K562 (cell line): ENCODE measurements around the gene AAK1. TPM values are rescaled to one million over a fixed set of nuclear protein-coding genes. Genes with fewer than 3 reads are reported as not detected.

Experiments
- ATAC-seq: fragments of 200-7000 bp; cut with Tn5 transposase; 3 replicates; pipeline ENCODE4 v1.9.1; 2020; ENCODE audit warnings: moderate library complexity
- BruUV-seq: library from RNA; stranded (reverse); fragments of 400-500 nt; replicated peaks from 2 replicates; lab custom pipeline; 2021; lab: Mats Ljungman, UMichigan
- CTCF ChIA-PET: fragments of 300-600 bp; formaldehyde crosslinking; extraction: SDS; loops from one replicate; lab custom pipeline; 2021; ENCODE audit warnings: low intra/inter-chr PET ratio; lab: Yijun Ruan, JAX
- POLR2A ChIA-PET: fragments of 300-600, 350-650 bp; sonication (Branson Sonifier 250); formaldehyde crosslinking; extraction: SDS; loops from one replicate; lab custom pipeline; 2021; ENCODE audit warnings: antibody characterized with exemption, inconsistent platforms; lab: Yijun Ruan, JAX
- DNase-seq, 4 experiments: peaks; one replicate each; pipeline versions ENCODE4 v3.0.0 to v3.0.0-alpha.2; 2011 to 2018; ENCODE audit warnings: low spot score in 3 of 4, mixed read lengths in 3 of 4; ENCODE audit errors: extremely low read depth in 1 of 4
- FAIRE-seq: peaks from 2 replicates; lab custom pipeline; 2011; peaks lifted over from hg19 to GRCh38; lab: Jason Lieb, UNC
- H2AFZ ChIP-seq: 2 replicates; pipeline ENCODE4 v1.6.0; 2011; ENCODE audit warnings: low read depth, low read length, control low read depth, inconsistent platforms
- H3K27ac ChIP-seq: fragments of 200-600 bp; 3 replicates; pipeline ENCODE4 v1.8.0; 2011; ENCODE audit warnings: low read depth, mild to moderate bottlenecking, control low read depth, inconsistent platforms, low read length, moderate library complexity, mixed read lengths; ENCODE audit errors: extremely low read depth
- H3K27me3 ChIP-seq, 2 experiments: fragments of 300-600 bp in 1 of 2; 2 replicates in 1 of 2; 3 replicates in 1 of 2; pipeline versions ENCODE4 v1.6.0 to v1.8.0; 2011; ENCODE audit warnings: inconsistent platforms in 2 of 2, low read length in 2 of 2, mild to moderate bottlenecking in 1 of 2, mixed read lengths in 1 of 2, moderate library complexity in 1 of 2; ENCODE audit not compliant: control insufficient read depth in 2 of 2, insufficient read depth in 2 of 2
- H3K36me3 ChIP-seq: fragments of 300-600 bp; 3 replicates; pipeline ENCODE4 v1.8.0; 2011; ENCODE audit warnings: mild to moderate bottlenecking, low read length, inconsistent platforms; ENCODE audit not compliant: control insufficient read depth, insufficient read depth
- H3K4me1 ChIP-seq, 2 experiments: fragments of 200-600 bp in 1 of 2; replicated peaks in 1 of 2; 2 replicates in 1 of 2; 3 replicates in 1 of 2; pipeline versions ENCODE4 v1.5.1 to v1.8.0; 2011; ENCODE audit warnings: inconsistent platforms in 2 of 2, low read length in 2 of 2, mild to moderate bottlenecking in 1 of 2, mixed read lengths in 1 of 2, moderate library complexity in 1 of 2; ENCODE audit not compliant: control insufficient read depth in 2 of 2, insufficient read depth in 2 of 2
- H3K4me2 ChIP-seq: 2 replicates; pipeline ENCODE4 v1.6.1; 2011; ENCODE audit warnings: low read length, control low read depth, inconsistent platforms, mixed read lengths; ENCODE audit not compliant: insufficient read depth
- H3K4me3 ChIP-seq: fragments of 200-600 bp; sonication (generic), shearing (Covaris generic); 2 replicates; pipeline ENCODE4 v1.5.1; 2016; ENCODE audit warnings: control low read depth, inconsistent platforms
- H3K79me2 ChIP-seq: fragments of 200-600 bp; 3 replicates; pipeline ENCODE4 v1.8.0; 2011; ENCODE audit warnings: low read length, inconsistent platforms; ENCODE audit not compliant: control insufficient read depth, insufficient read depth
- H3K9ac ChIP-seq, 2 experiments: 2 replicates each; pipeline versions ENCODE4 v1.6.0 to v1.6.1; 2011; ENCODE audit warnings: low read depth in 2 of 2, low read length in 2 of 2, control low read depth in 1 of 2, inconsistent platforms in 1 of 2, mild to moderate bottlenecking in 1 of 2, mixed read lengths in 1 of 2; ENCODE audit not compliant: insufficient read depth in 1 of 2
- H3K9me1 ChIP-seq: one replicate; pipeline ENCODE4 v1.6.0; 2011; ENCODE audit warnings: inconsistent platforms, mild to moderate bottlenecking, low read length, moderate library complexity; ENCODE audit not compliant: control insufficient read depth, insufficient read depth
- H3K9me3 ChIP-seq: replicated peaks from 2 replicates; pipeline ENCODE4 v1.5.1; 2011; ENCODE audit warnings: low read depth, low read length, inconsistent platforms; ENCODE audit not compliant: control insufficient read depth, insufficient read depth
- H4K20me1 ChIP-seq: replicated peaks from 2 replicates; pipeline ENCODE4 v1.6.1; 2011; ENCODE audit warnings: low read length, inconsistent platforms, mixed read lengths; ENCODE audit not compliant: control insufficient read depth, insufficient read depth
- CAMTA2 ChIP-seq: fragments of 250-450 bp; sonication (Bioruptor Pico); conservative IDR thresholded peaks from 2 replicates; pipeline ENCODE4 v1.5.1; 2022
- ELK3 ChIP-seq: fragments of 450-650 bp; formaldehyde crosslinking; IDR thresholded peaks from 2 replicates; pipeline ENCODE4 v1.4.0; 2020; ENCODE audit warnings: mild to moderate bottlenecking
- GTF2B ChIP-seq: IDR thresholded peaks from 2 replicates; pipeline ENCODE4 v1.6.1; 2011; ENCODE audit not compliant: insufficient read length; ENCODE audit errors: extremely low read depth
- HNRNPH1 ChIP-seq: fragments of 200-400 bp; formaldehyde crosslinking; optimal IDR thresholded peaks from 2 replicates; pipeline ENCODE3; 2017; ENCODE audit warnings: low read depth, mild to moderate bottlenecking, low read length, moderate library complexity
- HNRNPLL ChIP-seq: fragments of 200-400 bp; formaldehyde crosslinking; IDR thresholded peaks from 2 replicates; pipeline ENCODE4 v1.6.1; 2017; ENCODE audit warnings: low read length, low read depth, mild to moderate bottlenecking; ENCODE audit not compliant: poor library complexity, severe bottlenecking
- IFI16 ChIP-seq: fragments of 250-450 bp; sonication (Bioruptor Pico); IDR thresholded peaks from 2 replicates; pipeline ENCODE4 v2.1.2; 2022; ENCODE audit warnings: mild to moderate bottlenecking, inconsistent platforms
- KDM4B ChIP-seq, 2 experiments: fragments of 450-650 bp in 1 of 2; sonication (generic) in 1 of 2; IDR thresholded peaks; 2 replicates each; pipeline ENCODE4 v1.6.1; 2016 to 2017; ENCODE audit warnings: borderline replicate concordance in 2 of 2, antibody characterized with exemption in 1 of 2, low read depth in 1 of 2, mild to moderate bottlenecking in 1 of 2
- KLF10 ChIP-seq: fragments of 250-450 bp; sonication (Bioruptor Pico); IDR thresholded peaks from 2 replicates; pipeline ENCODE4 v1.6.1; 2021; ENCODE audit warnings: matching md5 sums
- MAFG ChIP-seq: fragments of 450-650 bp; conservative IDR thresholded peaks from 2 replicates; pipeline ENCODE4 v1.6.1; 2016; ENCODE audit warnings: missing genetic modification characterization, missing compliant biosample characterization
- NR3C1 ChIP-seq: sonication (generic); formaldehyde crosslinking; IDR thresholded peaks from 2 replicates; pipeline ENCODE4 v1.8.1; 2022; ENCODE audit warnings: missing genetic modification reagents
- PCBP1 ChIP-seq: fragments of 200-400 bp; formaldehyde crosslinking; IDR thresholded peaks from 2 replicates; pipeline ENCODE4 v1.6.1; 2018; ENCODE audit warnings: mild to moderate bottlenecking, low read depth, low read length; ENCODE audit not compliant: poor library complexity, severe bottlenecking
- RFX5 ChIP-seq: IDR thresholded peaks from 2 replicates; pipeline ENCODE4 v1.6.1; 2011; ENCODE audit warnings: low read depth, mild to moderate bottlenecking, improper control_type of control experiment, low read length
- ZNF79 ChIP-seq: fragments of 250-450 bp; sonication (Bioruptor Pico); IDR thresholded peaks from 2 replicates; pipeline ENCODE4 v1.4.0; 2020; ENCODE audit warnings: low read depth, mild to moderate bottlenecking, moderate library complexity
- WGBS: fragments of 100-300 bp; shearing (Covaris generic); methylation state at CpG from one replicate; pipeline ENCODE4 v1.1.6; 2016; ENCODE audit warnings: low coverage, mixed read lengths; ENCODE audit not compliant: insufficient coverage; ENCODE audit errors: missing lambda C conversion rate; 5-methylcytosine and 5-hydroxymethylcytosine counted together
- in situ Hi-C: fragments of 300-500 bp; cut with MboI; formaldehyde crosslinking; loops from 4 replicates; pipeline ENCODE4 v1.15.0; 2018; ENCODE audit warnings: inconsistent platforms, mixed read lengths
- intact Hi-C: fragments of 100-400 bp; cut with micrococcal nuclease; formaldehyde crosslinking; loops from 2 replicates; pipeline ENCODE4 v1.14.2; 2022
- polyA plus RNA-seq, 8 experiments: library from polyadenylated mRNA; depleted of rRNA in 4 of 8; stranded (reverse) in 5 of 8; unstranded in 3 of 8; fragments of >200 nt; fragmentation: Nextera tagmentation in 2 of 8; fragmentation: Illumina TruSeq in 1 of 8; extraction: Ambion mirVana in 2 of 8; extraction: Trizol in 1 of 8; gene quantifications; 2 replicates each; pipeline versions ENCODE4 v1.2.1 to v1.2.3, GENCODE V29; 2011 to 2014; ENCODE audit warnings: inconsistent platforms in 1 of 8, missing spikeins in 1 of 8
- total RNA-seq, 7 experiments: library from RNA; depleted of rRNA in 6 of 7; stranded (reverse); fragments of >200 nt in 6 of 7; fragmentation: Illumina TruSeq in 2 of 7; extraction: Trizol in 2 of 7; gene quantifications; 2 replicates each; pipeline versions ENCODE4 v1.2.1 to v1.2.3, GENCODE V29; 2011 to 2021; ENCODE audit warnings: low replicate concordance in 1 of 7
- TF ChIP-seq, protein P1 (sequence below), 2 experiments: fragments of 250-450 bp in 1 of 2; fragments of 450-650 bp in 1 of 2; sonication (Bioruptor Pico) in 1 of 2; IDR thresholded peaks; 2 replicates each; pipeline versions ENCODE4 v1.6.1 to v1.8.0; 2016 to 2021; ENCODE audit warnings: mild to moderate bottlenecking in 2 of 2, moderate library complexity in 2 of 2, missing compliant biosample characterization in 1 of 2, missing genetic modification characterization in 1 of 2
- TF ChIP-seq, protein P2 (sequence below): fragments of 450-650 bp; conservative IDR thresholded peaks from 2 replicates; pipeline ENCODE4 v1.6.1; 2016; ENCODE audit warnings: missing genetic modification characterization, low read depth, mild to moderate bottlenecking, control low read depth, missing compliant biosample characterization

The AAK1 gene
- total and polyA plus RNA-seq, 9 of the 15 experiments (the other 6 are each of a cell fraction or from before 2014, with no cell fraction given): 0.89 to 17.1 (median 6.0) TPM

DNA sequence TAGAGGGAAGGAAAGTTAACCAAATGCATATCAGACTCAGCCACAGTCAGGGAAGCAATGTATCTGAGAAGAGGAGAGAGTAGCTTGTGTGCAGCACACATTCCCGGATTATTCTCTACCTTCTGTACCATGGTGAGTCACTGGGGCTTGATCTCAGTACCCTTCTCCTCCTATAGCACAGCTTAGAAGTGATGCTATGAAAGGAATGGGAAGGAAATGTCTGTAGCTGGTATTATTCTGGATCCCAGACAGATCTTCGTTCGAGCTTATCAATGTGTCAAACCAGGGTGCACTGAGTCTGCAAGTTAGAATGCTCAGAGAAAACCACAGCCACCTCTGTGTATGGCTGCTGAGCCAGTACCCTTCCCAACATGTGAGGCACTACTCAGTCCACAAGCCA is 118.3 kb downstream of the AAK1 start (continued):
- no peak for TF ChIP-seq GTF2B

GRCh38 chr2:69524799-69525198 is 118.7 kb downstream of the AAK1 start:
- Histone ChIP-seq H3K9me3 (no peaks in the 10 kb centered on the region), H4K20me1 (no peaks in the 10 kb centered on the region), H2AFZ (no peak overlapping the region), H3K9me1 (no peaks in the 10 kb centered on the region), H3K27ac (no peak overlapping the region), H3K4me1 (no peaks in the 10 kb centered on the region; a peak in 1 of 5 replicates), H3K4me2 (no peak overlapping the region), H3K4me3 (no peak overlapping the region)
- ATAC-seq: no peak
- no TSS peak for BruUV-seq
- WGBS: 35% methylated on average over 1 of the region's 1 CpG
- FAIRE-seq: no peak
- CTCF ChIA-PET: no interaction called here
- intact Hi-C loops: no loop called here
- in situ Hi-C loops: no loop called here
- TF ChIP-seq, protein P1, sequence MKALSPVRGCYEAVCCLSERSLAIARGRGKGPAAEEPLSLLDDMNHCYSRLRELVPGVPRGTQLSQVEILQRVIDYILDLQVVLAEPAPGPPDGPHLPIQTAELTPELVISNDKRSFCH (CRISPR knock-in tag; IDR thresholded peaks at IDR 0.05): no peak
- TF ChIP-seq, protein P1 (tag; IDR thresholded peaks at IDR 0.05): no peak
- TF ChIP-seq IFI16 (CRISPR knock-in tag) (no peak), PCBP1 (no peak), CAMTA2 (CRISPR knock-in tag) (no peak), RFX5 (no peak), KLF10 (no peak), ZNF79 (CRISPR knock-in tag) (no peak), MAFG (tag) (no peak), ELK3 (CRISPR knock-in tag) (no peak), KDM4B (IDR thresholded peaks at IDR 0.05; ENCODE audit: borderline replicate concordance in 2 of 2, low read depth in 1 of 2) (no peak), NR3C1 (CRISPR knock-in tag) (no peak), HNRNPH1 (no peak), HNRNPLL (no peak)
- TF ChIP-seq, protein P2, sequence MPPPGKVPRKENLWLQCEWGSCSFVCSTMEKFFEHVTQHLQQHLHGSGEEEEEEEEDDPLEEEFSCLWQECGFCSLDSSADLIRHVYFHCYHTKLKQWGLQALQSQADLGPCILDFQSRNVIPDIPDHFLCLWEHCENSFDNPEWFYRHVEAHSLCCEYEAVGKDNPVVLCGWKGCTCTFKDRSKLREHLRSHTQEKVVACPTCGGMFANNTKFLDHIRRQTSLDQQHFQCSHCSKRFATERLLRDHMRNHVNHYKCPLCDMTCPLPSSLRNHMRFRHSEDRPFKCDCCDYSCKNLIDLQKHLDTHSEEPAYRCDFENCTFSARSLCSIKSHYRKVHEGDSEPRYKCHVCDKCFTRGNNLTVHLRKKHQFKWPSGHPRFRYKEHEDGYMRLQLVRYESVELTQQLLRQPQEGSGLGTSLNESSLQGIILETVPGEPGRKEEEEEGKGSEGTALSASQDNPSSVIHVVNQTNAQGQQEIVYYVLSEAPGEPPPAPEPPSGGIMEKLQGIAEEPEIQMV: no peak
- TF ChIP-seq, all 486 proteins: peak for 0
- Histone ChIP-seq H3K79me2 (no peaks in the 10 kb centered on the region), H3K9ac (no peak overlapping the region), H3K36me3 (peaks cover 7% of the 10 kb centered on the region; the same call in 1 of the 3 replicates), H3K27me3 (no peaks in the 10 kb centered on the region)
- no peak for DNase-seq
- POLR2A ChIA-PET: interaction anchor here (0.9 kb wide), 1 partner anchor 42 kb away, joined by 3 read pairs; no protein-coding TSS in a partner anchor
